Right lung (tissue), 5 donors: ENCODE results near the gene SLC44A3. TPM values are rescaled to one million over a fixed set of nuclear protein-coding genes. Genes with fewer than 3 reads are reported as not detected.

Experiments
- DNase-seq, 2 donors: peaks; one replicate each; pipeline ENCODE4 v3.0.0-alpha.2; 2013
- polyA plus RNA-seq, 5 donors: library from polyadenylated mRNA; unstranded; fragments of 120-200 nt; gene quantifications; one replicate each; pipeline versions ENCODE4 v1.2.1 to v1.2.3, GENCODE V29; 2013; ENCODE audit warnings: inconsistent platforms in 1 of 5, low replicate concordance in 1 of 5; ENCODE audit not compliant: insufficient read length in 5 of 5, insufficient read depth in 1 of 5

The SLC44A3 gene
- polyA plus RNA-seq, 5 donors, result 29.3 to 52.6 (median 43.4) TPM

DNA sequence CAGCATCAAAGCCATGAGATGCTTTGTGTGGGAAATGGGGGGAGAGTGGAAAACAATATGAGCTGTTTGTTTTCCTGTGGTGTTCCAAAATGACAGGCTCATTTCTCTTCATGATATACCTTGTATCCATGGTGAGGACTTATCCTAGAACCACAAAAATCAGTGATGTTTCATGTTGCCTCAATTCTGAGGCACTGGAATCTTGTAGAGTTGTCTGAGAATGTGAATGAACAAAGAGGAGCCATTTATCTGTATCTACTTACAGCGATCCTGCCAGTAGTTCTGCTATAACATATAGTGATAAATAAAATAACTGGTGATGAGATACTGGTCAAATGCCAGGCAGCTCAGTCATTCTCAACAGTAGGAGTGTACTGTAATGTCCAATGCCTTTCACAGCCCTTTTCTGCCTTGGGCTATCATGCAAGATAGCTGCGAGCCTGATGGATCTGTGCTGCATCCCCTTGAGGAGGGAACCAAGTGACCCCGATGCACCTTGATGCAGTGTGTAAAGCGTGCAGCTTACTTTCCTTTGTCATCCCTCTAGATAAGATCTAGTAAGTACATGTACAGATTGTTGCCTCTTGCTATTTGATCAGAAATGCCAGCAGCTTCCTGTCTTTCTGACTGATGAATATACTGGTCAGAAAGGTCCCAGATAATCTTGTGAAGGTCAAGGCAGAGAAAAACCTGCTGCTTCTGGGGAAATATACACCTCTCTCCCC, 52.8 kb downstream of the SLC44A3 start:
- no peak for DNase-seq

DNA sequence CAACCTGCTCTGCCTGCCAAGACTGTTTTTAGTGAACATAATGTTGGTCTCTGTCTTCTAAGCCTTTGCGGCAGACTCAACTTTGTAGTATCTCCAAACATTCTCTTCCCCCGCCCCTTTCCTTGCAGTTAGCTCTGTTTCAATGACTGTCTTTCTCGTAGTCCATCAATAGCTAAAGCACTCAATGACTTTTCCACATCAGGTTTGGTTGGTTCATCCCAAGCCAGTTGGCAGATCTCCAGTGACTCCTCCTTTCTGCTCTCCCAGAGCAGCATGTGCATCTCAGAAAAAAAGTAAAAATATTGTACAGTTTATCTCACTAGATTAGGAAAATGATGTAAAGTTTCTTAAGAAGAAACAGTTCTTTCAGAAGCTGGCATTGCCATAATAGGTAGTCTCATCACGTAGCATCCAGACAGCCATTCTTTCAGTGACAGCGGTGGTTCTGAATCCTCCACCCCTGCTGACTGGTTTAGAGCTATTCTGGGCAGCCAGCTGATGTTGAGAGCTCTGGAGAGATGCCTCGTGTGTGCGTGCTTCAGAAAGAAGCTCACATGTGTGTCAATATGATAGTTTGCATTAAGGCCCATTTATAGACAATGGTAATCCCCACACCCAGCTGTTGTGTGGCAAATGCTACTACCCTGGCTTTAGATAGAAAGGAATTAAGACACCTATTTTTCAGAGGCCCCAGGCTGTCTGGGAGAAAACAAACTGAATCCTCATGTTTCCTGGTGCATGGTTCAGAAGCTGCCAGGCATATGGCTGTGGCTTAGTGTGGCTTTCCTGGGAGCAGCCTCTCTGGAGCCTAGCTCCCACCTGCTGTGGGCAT, 53.6 kb downstream of the SLC44A3 start:
- no peak for DNase-seq

DNA sequence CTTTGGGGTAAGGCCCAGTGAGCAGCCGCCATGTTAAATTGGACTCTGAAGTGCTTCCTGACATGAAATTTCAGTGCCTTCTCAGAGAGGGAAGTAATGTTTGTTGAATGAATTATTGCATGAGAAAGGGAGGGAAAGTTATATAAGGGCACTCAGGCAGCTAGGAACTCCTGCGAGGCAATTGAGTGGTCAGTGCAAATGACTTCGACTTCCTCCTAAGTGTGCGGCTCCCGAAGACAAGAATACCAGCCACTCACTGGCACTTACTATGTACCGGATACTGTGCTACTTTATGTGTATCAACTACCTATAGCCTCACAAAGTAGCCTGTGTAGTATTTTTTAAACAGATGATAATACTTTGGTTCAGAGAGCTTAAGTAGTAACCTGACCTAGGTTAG, 54.3 kb downstream of the SLC44A3 start:
- DNase-seq, result no peak

DNA sequence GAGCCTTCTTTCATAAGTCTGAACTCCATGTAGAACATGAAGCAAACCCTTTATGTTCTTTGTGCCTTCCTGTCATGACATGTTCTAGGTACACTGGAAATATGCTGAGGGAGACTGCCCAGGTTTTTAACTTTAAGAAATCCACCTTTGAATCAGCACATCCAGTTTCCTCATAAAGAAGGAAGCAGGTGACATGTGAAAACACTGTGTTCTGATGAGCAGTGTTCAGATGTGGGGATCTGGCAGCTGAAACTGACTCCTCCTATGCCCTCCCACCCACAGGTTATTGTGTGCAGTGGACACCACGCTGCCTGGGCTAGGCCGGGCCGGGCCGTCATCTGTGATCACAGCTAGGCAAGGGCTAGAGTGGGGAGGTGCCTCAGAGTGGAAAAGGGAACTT, 55.6 kb downstream of the SLC44A3 start:
- DNase-seq, result no peak

DNA sequence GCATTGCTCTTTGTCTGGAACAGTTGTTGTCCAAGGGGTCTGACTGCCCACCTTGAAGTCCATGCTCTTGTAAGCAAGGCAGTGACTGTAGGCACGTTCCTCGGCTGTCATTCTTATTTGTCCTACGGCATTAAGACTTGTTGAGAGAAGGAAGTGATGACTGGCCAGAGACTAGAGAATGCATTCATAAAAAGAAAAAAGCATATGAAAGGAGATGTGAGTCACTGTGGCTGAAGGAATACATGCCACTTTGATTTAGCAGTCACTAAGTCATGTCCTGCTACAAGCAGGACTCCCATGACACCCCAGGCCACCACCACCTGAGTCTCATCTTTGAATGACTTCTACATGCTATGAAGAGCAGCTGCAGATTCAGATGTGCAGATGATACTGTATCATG, 56.2 kb downstream of the SLC44A3 start:
- DNase-seq, result no peak

DNA sequence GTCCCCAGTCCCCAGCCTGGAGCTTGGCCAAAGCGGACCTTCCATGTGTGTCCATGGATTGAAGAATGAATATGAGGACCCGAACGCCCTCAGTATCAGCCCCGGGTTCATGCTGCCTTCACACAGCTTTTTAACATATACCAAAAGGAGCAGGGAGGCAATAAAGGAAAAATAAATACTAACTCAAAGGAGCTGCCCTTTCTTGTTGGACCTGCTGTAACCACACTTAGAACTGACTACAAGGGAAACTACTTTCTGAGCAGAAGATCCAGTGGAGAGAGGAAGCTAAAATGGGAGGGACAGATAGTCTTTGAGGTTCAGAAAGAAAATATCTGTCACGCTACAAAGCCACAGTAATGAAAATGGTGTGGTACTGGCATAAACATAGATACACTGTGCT, 58.2 kb downstream of the SLC44A3 start:
- DNase-seq, result no peak

DNA sequence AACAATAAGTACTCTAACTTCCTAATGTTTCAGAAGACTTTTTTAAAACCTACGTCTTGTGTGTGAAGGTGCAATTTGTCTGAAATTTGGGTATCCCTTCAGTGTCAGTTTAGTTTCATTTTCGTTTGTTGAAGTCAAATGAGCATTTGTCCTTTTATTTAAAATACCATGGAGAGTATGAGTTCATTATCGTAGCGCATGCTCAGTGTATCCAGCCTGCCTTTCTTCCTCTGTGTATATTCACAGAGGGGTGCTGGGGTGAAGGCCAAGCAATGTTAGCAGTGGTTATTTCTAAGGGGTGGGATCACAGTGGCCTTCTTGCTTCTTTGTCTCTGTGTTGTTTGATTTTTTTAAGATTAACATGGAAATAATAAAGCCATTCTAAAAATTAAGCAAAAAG, 63.5 kb downstream of the SLC44A3 start:
- peak in 1 of 2 donors; percentile 21 for DNase-seq

DNA sequence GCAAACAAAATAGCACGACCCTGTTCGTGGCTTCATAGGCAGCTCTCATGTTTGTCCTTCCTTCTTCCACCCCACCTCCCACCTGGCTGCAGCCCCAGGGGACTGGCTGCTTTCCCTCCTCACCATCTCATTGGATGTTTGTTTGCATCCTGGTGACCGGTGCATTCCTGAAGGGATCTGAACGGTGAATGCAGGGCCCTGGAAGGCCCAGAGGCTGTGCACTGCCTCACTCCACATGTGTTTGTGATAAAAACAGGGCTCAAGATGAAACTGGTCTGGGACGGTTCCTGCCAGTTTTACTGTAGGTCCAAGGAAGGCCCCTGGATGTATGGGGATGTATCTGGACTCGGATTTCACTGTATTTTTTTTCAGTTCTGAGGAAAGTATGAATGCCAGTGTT, 63.9 kb downstream of the SLC44A3 start:
- peak in 1 of 2 donors; percentile 40 for DNase-seq

DNA sequence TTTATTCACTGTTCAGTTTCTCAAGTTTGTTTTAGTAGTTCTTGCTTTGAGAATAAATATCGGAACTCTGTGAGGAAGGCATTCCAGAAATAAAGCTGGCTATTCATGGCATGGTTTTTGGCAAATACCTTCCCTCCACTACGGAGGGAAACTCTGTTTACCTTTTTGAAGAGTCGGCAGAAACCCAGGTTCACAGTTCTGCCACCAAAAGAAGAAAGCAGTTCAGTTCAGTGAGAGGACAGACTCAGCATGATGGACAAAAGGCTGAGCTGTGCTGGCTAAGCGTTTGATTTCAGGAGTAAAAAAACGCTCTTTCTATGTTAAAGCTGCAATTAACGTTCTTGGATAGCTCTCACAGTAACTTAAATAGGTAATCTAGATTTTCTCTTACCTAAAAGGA, 64.3 kb downstream of the SLC44A3 start:
- no peak for DNase-seq

DNA sequence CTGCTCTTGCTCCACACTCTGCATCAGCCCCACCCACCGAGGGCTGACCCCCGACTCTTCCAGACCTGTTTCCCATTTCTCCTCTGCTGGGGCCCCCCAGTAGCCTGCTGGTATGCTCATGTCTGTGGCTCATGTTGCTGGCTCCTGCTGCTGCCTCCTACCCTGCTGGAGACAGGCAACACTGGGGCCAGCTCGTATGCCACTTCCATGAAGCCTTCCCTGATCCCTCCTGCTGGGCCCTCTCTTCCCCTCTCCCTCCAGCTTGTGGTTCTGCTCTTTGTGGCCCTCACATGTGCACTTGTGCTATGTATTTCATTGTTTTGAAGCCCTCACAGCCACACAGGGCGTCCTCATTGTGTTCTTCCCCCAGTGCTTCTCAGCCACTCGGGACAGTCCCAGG, 66.2 kb downstream of the SLC44A3 start:
- no peak for DNase-seq

DNA sequence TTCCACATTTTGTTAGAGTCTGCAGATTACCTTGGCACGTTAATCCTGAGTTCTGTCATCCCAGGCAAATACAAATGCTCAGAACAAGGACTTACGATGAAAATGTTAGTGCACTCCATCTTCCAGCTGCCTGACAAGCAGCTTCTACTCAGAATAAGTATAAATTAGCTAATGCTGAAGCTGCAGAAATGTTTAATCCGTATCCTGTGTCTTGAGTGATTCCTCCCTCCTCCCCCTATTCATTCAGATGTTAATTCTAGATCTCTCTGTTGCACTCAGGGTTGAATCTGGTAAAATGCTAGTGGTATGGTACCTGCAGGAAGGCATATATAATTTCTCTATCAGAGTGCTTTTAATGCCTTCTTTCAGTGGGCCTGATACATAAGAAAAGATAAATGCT, 66.9 kb downstream of the SLC44A3 start:
- DNase-seq, result no peak

DNA sequence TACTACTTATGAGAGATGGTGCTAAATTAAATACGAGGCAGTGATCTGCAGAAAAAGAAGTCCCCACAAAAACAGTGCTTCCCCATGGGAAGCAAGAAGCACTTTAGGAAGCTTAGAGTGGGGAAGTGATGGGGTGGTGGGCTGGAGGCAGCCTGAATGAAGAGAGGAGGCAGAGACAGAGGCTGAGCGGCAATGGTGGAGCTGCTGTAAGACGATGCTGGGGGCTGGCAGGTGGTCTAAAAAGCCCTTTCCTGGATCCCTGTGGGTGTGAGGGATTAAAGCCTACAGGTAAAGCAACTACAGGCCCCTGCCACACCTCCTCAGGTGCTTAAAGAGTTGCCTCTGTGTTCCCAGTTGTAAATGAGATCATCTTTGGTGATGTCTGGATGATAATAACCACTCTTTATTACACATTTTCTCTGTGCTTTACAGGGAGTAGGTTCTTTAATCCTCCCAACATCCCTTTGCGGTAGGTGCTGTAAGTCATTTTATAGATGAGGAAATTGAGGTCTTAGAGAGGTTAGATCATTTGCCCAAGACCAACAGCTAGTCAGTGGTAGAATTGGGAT, 67.5 kb downstream of the SLC44A3 start:
- no peak for DNase-seq

DNA sequence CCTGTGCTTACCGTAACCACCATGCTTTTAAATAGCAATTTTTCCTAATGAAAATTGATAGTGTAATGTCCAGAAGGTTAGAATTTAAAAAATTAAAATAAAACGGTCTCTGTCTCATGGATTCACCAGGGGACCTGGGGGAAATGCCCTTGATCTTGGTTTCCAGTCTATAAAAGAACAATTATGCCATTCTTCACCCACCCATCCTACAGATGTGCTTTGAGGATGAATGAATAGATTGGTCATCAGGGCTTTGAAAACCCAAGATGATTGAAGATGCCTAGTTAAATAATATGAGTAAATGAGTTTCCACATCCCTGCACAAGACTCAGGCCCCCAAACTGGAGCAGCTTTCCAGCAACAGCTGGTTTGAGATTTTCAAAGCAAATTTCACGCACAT, 68.0 kb downstream of the SLC44A3 start:
- DNase-seq, result no peak

DNA sequence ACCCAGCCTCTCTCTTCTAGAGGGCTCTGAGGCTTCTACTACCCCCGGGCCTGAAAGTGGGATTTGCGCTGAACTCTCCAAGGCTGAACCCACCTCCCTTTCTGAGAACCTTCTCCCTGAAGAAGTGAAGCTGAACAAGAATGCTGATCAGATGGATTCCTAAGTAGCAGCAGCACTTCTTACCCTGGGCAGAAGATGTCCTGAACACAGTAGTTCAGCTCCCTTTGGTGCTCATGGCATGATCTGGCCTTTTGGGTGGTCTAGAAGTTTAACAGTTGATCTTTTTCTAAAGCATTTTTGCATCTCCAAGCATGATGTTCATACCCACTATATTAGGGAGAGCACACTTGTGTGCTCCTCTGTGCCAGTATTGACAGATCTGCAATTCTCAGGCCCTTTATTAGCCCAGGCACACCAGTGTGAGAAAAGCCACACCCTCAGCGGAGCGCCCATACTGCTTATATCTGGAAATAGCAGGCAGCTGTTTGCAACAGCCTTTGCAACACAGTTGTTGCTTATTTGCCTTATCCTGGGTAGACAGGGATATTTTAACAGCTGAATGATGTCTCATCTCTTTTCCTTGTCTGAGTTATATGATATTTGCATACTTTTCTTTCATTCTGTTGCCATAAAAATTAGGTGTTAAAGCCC, 72.6 kb downstream of the SLC44A3 start:
- peak; percentile 39 to 59 for DNase-seq

DNA sequence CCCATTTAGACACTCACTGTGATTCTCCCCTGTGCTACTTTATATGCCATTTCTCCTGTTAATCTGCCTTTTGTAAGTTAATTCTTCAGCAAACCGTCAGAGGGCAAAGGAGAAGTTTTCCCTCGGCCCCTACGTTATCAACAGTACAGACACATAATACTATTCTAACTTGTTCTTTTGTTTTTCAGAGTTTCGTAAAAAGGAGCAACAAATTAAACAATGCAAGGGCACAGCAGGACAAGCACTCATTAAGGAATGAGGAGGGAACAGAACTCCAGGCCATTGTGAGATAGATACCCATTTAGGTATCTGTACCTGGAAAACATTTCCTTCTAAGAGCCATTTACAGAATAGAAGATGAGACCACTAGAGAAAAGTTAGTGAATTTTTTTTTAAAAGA, 74.5 kb downstream of the SLC44A3 start:
- no peak for DNase-seq

DNA sequence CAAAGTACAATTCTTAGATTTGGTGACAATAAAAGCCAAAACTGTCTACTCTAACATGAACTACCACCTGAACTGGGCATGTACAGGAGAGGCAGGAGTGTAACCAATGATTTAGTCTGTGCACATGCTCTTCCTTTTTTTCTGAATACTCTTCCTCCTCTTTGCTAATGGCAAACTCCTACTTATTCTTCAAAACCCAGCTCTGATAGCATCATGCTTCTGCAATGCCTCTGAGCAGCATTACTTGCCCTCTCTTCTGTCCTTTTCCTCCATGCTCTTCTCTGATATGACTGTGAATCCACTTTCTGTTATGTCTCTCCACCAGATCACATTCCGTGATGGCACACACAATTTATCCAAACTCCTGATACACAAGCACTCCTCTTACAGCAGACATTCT, 75.4 kb downstream of the SLC44A3 start:
- no peak for DNase-seq

DNA sequence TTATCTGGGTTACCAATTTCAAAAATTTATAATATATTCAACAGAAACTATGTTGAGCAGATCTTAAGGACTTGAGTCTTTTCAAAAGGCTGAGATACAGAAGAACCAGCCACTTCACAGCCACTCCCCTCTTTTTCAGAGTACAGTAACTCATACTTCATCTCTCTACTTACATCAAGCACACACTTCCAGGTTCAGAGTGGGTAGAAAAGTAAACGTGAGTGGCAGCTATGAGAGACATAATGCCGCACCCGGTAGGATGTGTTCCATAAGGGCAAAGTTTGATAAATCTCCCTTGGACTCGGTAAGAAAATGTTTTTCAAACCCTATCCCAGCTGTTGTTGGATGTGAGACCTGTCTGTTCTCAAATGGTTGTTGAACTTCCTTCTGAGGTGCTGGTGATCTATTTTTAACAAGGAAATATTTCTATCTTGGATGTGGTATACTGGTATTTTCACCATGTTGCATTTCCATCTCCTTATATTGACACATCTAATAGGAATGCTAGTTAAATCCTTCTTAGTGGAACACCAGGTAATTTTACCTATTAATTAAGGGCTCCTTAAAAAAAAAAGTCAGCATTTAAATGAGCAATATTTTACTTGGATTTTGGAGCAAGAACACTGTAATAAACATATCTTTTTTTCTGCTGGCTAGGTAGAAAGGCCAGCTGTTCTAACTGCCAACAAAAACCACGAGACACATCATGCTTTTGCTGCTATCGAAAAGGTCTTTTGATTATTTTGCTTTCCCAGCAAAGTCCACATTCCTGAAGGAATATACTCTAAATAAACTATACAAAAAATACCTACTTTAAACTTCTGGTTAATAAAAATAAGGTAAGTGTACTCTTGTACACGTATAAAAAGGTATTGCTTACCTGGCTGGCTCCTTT, 78.6 kb downstream of the SLC44A3 start:
- DNase-seq, result peak in 1 of 2 donors; percentile 19

DNA sequence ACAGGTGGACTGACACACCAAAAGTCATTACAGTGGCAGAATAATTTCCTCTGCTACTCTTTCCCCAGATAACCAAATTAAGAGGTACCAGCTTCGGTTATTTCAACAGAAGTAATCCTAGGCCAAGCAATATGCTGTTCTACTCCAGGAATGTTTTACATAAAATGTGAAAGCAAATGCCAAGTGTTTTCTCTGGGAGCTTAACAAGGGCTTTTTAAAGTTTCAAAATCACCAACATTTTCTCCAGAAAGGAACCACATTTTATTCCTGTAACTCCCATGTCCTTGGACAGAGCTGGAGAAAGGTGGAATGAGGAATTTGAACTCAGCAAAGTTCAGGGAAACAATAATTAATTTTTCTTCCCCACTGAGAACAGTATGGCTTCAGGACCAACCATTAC, 79.6 kb downstream of the SLC44A3 start:
- no peak for DNase-seq

DNA sequence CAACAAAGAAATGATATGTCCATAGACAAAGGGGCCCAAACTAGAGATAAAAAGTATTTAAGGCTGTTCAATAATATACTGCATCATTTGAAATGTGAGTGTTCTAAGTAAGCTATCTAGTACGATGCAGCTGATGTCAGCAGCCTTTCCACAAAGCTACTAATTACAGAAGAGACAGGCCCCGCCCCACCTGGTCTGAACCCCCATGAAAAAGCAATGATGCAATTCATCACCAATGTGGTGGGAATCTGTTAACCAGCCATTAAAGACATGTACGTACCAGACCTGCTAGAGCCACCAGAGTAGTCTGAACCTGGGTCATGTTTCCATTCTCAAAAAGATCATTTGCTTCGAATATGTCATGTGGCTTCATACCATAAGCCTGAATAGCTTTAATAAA, 81.7 kb downstream of the SLC44A3 start:
- DNase-seq, result no peak

DNA sequence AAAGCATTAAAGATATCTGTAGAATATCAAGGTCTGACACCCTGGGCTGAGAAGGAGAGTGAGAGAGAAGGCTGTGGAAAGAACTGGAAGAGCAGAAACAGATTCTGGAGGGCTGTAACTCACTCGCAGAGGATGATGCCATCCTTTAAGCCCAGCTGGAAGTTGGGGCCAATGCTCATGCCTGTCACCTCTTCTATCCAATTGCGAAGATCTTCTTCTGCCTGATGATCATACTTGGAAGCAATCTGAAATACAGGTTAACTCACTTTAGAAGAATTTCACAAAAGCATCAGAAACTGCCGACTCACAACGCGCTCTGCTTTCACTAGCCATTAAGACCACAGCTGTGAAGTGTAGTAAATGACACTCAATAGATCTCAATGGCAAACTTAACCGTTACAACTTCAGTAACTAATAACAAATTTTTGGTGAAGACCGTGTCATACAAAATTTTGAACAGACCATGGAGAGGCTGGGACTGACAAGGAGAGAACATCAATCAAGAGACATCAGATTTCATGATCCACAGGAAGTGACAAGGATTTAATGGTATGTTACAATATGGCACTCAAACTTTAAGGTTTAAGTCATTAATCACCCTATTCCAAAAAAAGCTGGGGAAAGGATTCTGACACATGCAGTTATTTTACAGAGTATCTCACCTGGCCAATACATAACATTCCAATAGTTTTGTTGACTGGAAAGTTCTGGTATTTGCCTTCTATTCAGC, 83.3 kb downstream of the SLC44A3 start:
- DNase-seq, result no peak

DNA sequence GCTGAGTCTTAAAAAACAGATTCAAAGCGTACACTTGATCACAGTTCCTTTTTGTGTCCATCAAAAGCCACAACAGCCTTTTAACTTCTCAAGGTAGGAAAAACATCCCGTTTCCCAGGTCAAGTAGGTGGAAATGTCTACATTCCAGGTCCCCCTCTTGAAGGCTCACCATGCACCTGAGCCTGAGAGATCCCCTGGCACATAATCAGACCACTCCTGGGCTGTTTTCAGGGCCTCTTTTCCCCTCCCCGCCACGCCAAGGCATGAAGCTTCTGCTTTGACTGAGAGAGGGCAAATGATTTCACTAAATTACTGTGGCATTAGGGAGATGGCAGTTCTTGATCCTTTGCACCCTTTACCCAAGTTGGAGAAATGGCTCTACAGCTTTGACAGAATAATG, 85.0 kb downstream of the SLC44A3 start:
- no peak for DNase-seq
